Lower lobe of right lung (tissue), 2 donors: ENCODE measurements around the gene HIBADH. TPM values are rescaled to one million over a fixed set of nuclear protein-coding genes. Genes with fewer than 3 reads are reported as not detected.
A peak's percentile ranks its signal among the peaks of the same experiment; 100 is the strongest.

Experiments
- ATAC-seq, 2 donors: fragments of 200-7000 bp; cut with Tn5 transposase; one replicate each; pipeline ENCODE4 v1.9.1; 2020 to 2022; ENCODE audit warnings: mild to moderate bottlenecking in 2 of 2, moderate library complexity in 2 of 2
- DNase-seq: peaks from one replicate; pipeline ENCODE4 v3.0.0-alpha.2; 2020
- H3K27ac ChIP-seq: fragments of 200-600 bp; one replicate; pipeline ENCODE4 v1.8.0; 2022
- H3K27me3 ChIP-seq: fragments of 200-600 bp; one replicate; pipeline ENCODE4 v1.8.0; 2022; ENCODE audit warnings: low read depth
- H3K36me3 ChIP-seq: fragments of 200-600 bp; one replicate; pipeline ENCODE4 v1.8.0; 2022; ENCODE audit warnings: mild to moderate bottlenecking
- H3K4me1 ChIP-seq: fragments of 200-600 bp; one replicate; pipeline ENCODE4 v1.8.0; 2022
- H3K4me3 ChIP-seq: fragments of 200-600 bp; one replicate; pipeline ENCODE4 v1.8.0; 2022; ENCODE audit warnings: mild to moderate bottlenecking
- H3K9me3 ChIP-seq: fragments of 200-600 bp; one replicate; pipeline ENCODE4 v1.8.0; 2022
- intact Hi-C: fragments of 100-400 bp; cut with DNase I; formaldehyde crosslinking; loops from one replicate; pipeline ENCODE4 v1.11.0; 2022
- total RNA-seq: library from RNA; stranded (reverse); fragmentation: NEBNext Ultra II Directional; extraction: Animal tissue kit (Norgen Biotek cat#: 25700); gene quantifications from one replicate; pipeline ENCODE4 v1.2.1, GENCODE V29; 2021
- TF ChIP-seq, protein P1 (sequence below): fragments of 200-600 bp; IDR thresholded peaks from one replicate; pipeline ENCODE4 v1.8.0; 2022; ENCODE audit warnings: antibody characterized with exemption, mild to moderate bottlenecking
- donor health status: DM: no; HTN: yes; CAD: no; lungs with severe emphysema.

HIBADH gene
- total RNA-seq, 1 donor from 2014 or later: 27.1 TPM

DNA sequence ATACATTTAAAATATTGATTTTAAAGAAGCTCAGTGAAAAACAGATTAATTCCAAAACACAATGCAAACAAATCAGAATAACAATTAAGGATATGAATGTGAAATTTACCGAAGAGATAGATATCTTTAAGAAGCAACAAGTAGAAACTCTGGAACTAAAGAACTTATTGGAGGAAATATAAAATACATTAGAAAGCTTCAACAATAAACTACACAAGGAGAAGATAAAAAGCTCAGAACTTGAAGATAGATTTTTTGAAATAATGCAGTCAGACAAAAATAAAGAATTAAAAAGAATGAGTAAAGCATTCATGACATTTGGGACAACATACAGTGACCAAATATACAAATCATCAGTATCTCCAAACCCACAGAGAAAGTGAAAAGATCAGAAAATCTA, 43.2 kb downstream of the HIBADH start:
- TF ChIP-seq, protein P1, sequence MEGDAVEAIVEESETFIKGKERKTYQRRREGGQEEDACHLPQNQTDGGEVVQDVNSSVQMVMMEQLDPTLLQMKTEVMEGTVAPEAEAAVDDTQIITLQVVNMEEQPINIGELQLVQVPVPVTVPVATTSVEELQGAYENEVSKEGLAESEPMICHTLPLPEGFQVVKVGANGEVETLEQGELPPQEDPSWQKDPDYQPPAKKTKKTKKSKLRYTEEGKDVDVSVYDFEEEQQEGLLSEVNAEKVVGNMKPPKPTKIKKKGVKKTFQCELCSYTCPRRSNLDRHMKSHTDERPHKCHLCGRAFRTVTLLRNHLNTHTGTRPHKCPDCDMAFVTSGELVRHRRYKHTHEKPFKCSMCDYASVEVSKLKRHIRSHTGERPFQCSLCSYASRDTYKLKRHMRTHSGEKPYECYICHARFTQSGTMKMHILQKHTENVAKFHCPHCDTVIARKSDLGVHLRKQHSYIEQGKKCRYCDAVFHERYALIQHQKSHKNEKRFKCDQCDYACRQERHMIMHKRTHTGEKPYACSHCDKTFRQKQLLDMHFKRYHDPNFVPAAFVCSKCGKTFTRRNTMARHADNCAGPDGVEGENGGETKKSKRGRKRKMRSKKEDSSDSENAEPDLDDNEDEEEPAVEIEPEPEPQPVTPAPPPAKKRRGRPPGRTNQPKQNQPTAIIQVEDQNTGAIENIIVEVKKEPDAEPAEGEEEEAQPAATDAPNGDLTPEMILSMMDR: no peak
- no peaks in the 10 kb centered on the region for H3K27me3 ChIP-seq
- no peaks in the 10 kb centered on the region for H3K4me1 ChIP-seq
- no peak for ATAC-seq
- H3K36me3 ChIP-seq: no peaks in the 10 kb centered on the region
- DNase-seq: no peak
- peaks cover 23% of the 10 kb centered on the region for H3K9me3 ChIP-seq
- H3K27ac ChIP-seq: no peak overlapping the region
- H3K4me3 ChIP-seq: no peak overlapping the region
- intact Hi-C loops: no loop called here

DNA sequence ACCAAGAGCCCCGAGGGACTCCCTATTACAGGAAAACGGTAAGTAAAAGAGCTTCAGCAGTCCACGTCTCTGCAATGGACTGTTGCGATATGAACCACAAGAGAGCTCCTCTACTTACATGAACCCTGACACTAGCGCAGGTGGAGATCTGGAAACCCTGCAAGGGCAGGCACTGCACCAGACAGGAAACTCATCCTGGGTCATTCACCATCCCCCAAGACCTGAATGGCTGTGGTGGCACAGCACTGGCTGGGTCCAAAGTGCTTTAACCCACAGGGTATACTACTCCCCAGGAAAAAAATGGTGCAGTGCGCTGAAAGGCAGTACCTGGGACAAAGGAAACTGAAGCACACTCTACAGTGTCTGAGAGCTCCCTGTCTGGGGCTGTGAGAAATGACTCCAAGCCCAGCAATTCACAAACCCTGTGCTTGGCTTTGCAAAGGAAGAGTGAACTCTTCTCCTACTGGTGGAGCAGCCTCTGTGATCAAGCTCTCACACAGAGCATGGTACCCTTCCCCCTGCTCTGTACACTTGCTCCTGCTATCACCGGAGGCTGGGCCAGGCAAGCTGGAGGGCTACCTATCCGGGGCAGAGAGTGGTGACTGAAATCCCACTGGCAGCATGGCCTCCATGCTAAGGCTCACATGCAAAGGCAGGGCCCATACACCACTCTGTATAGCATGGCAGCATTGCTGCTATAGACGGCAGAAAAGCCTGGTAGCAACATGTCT, 44.9 kb downstream of the HIBADH start:
- intact Hi-C loops: no loop called here
- TF ChIP-seq, protein P1: no peak
- H3K27ac ChIP-seq: no peak overlapping the region
- H3K9me3 ChIP-seq: peaks cover 23% of the 10 kb centered on the region
- DNase-seq: no peak
- peak in 1 of 2 donors; percentile 32 for ATAC-seq
- H3K36me3 ChIP-seq: no peaks in the 10 kb centered on the region
- H3K4me3 ChIP-seq: no peak overlapping the region
- no peaks in the 10 kb centered on the region for H3K27me3 ChIP-seq
- H3K4me1 ChIP-seq: no peaks in the 10 kb centered on the region

DNA sequence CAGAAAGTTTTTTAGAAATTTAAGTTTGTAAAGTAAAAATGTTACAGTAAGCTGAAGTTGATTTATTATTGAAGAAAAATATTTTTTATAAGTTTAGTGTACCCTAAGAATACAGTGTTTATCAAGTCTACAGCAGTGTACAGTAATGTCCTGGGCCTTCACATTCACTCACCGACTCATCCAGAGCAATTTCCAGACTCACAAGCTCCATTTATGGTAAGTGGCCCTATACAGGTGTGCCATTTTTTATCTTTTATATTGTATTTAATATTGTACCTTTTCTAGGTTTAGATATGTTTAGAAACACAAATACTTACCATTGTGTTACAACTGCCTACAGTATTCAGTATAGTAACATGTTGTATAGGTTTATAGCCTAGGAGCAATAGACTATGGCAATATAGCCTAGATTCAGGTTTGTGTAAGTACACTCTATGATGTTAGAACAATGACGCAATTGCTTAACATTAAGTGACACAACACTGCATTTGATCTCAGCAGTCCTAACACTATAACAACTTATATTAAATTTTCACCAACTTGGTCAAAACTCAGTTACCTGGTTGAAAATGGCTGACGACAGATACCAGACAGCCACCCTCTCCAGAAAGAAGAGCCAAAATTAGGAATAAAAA, 45.7 kb downstream of the HIBADH start:
- DNase-seq (no peak), ATAC-seq (no peak)
- intact Hi-C loops: no loop called here
- H3K27me3 ChIP-seq: no peaks in the 10 kb centered on the region
- H3K4me3 ChIP-seq: no peak overlapping the region
- H3K36me3 ChIP-seq: no peaks in the 10 kb centered on the region
- TF ChIP-seq, protein P1: no peak
- no peaks in the 10 kb centered on the region for H3K4me1 ChIP-seq
- peaks cover 23% of the 10 kb centered on the region for H3K9me3 ChIP-seq
- no peak overlapping the region for H3K27ac ChIP-seq

DNA sequence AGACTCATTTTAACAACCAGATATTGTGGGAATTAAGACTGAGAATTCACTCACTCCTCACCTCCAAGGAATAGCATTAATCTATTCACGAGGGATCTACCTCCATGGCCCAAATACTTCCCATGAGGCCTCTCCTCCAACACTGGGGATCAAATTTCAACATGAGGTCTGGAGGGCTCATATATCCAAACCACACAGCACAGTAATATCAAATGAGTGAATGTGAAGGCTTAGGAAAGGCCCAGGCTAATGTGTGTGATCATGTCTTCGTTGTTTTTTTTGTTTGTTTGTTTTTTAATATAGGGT, 46.5 kb downstream of the HIBADH start:
- Histone ChIP-seq H3K36me3 (no peaks in the 10 kb centered on the region), H3K9me3 (peaks cover 23% of the 10 kb centered on the region), H3K27ac (no peak overlapping the region), H3K27me3 (no peaks in the 10 kb centered on the region), H3K4me3 (no peak overlapping the region), H3K4me1 (no peaks in the 10 kb centered on the region)
- intact Hi-C loops: no loop called here
- DNase-seq (no peak), ATAC-seq (no peak)
- TF ChIP-seq, protein P1: no peak

DNA sequence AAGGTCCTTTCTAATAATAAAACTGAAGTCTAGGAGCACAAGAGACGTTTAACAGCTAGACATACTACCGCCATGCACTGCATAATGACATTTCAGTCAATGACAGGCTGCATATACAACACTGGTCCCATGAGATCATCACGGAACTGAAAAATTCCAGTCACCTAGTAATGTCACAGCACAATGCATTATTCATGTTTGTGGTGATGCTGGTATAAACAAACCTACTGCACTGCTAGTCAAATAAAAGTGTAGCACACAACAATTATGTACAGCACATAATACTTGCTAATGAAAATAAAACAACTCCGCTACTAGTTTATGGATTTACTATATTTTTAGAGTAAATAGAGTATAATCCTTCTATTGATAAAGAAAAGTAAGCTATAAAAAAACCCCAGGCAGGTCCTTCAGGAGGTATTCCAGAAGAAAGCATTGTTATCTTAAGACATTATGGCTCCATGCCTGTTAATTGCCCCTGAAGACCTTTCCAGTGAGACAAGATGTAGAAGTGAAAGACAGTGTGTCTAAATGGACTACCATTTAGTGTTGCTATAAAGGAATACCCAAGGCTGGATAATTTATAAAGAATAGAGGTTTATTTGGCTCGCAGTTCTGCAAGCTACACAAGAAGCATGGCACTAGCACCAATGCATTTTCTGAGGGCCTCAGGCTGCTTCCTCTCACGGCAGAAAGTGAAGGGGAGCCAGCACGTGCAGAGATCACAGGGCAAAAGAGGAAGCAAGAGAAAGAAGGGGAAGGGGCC, 47.1 kb downstream of the HIBADH start:
- ATAC-seq (no peak), DNase-seq (no peak)
- no peak overlapping the region for H3K4me3 ChIP-seq
- H3K27ac ChIP-seq: no peak overlapping the region
- H3K27me3 ChIP-seq: no peaks in the 10 kb centered on the region
- peaks cover 20% of the 10 kb centered on the region for H3K9me3 ChIP-seq
- intact Hi-C loops: no loop called here
- no peaks in the 10 kb centered on the region for H3K36me3 ChIP-seq
- no peaks in the 10 kb centered on the region for H3K4me1 ChIP-seq
- TF ChIP-seq, protein P1: no peak
